ENCODE results near the gene ZNF521.

GRCh38 chr18:25190472-25190871 lies 161.5 kb downstream of the ZNF521 start:
- TF ChIP-seq POLR2A (IDR thresholded peaks at IDR 0.05) (no peak), EP300 (IDR thresholded peaks at IDR 0.05) (no peak), CTCF (IDR thresholded peaks at IDR 0.05) (no peak), POLR2AphosphoS5 (IDR thresholded peaks at IDR 0.05) (no peak)
